Stimulated activated CD8-positive, alpha-beta memory T cell treated with anti-CD3 and anti-CD28 coated beads, Interleukin-12 subunit alpha, Interleukin-12 subunit beta, amount 100 ng/mL, for 1 hour (primary cell): ENCODE measurements around the gene NOXA1.
"Not testable (repeated sequence)": the region's sequence is repeated elsewhere in the genome, so short reads cannot be mapped to it uniquely, and the experiment has no call there.

Experiments
- DNase-seq: peaks from one replicate; pipeline ENCODE4 v3.0.0-alpha.2; 2020; ENCODE audit warnings: low read depth

The NOXA1 gene

DNA sequence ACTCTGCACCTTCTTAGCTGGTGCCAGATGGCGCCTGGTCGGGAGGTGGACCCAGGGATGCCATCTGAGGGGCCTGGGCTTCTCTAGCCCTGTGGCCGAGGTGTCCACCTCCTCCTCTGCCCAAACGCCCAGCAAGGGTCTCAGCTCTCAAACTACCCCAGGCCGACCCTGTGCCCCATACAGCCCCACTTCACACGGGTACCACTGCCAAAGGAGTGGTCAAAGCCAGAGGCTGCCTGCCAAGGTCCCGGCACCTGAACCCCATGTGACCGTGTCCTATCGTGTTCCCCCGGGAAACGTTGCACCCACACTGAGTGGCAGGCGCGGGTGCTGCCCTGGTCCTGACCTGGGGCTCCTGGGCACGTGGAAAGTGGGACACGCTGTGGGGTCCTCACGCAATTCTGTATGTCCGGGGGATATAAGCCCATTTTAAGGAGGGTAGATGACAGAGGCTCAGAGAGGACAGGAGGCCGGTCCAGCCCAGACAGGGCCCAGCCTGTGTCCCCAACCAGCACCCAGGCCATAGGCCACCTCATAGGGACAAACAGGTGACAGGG is 16.0 kb downstream of the NOXA1 start:
- no peak for DNase-seq

DNA sequence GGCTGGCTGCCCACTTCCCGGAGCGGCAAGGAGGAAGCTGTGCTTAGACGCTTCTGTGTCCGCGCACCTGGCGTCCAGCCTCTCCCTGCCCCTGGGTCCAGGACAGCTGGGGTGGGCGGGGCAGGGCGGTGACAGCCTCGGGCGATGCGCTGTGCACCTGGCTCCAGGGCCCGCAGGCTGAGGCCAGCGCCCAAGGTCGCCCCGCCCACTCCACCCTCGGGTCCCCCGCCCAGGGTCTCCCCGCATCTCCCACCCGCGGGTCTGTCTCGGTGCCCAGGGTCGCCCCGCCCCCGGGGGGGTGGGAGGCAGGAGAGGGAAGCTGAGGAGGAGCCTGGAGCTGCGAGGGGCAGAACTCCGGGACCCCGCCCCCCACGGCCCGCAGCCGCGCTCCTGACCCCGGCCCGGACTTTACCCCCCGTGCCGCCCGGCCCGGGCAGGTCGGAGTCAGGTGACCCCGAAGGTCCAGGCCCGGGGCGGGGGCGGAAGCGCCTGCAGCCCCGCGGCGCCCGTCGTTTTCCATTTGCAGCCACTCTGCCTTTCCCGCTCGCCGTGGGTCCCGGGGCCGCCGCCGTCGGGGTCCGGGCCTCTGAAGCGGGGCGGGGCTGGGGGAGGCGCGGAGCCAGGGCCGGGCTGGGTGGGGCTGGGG is 18.2 kb downstream of the NOXA1 start, which contains the start of gene ENTPD8:
ENTPD8 (minus strand) TSS at position 69 of the 646 bp plus-strand sequence. CDS start 3,072 bp downstream, outside the sequence.
- no peak for DNase-seq

DNA sequence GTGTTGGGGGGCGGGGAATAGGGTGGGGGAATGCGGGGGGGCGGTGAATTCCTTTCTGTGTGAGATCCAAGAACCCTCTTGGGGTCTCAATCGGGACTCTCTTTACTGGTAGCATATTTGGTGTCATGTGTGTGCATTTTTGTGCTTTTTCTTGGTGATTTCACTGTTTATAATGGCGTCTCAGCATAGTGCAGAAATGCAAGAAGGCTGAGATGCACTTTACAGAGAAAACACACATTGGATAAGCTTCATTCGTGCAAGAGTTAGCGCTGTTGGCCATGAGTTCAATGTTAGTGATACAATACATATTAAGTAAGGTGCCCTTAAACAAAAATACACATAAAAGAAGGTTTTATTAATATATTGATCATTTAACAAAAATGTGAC is 18.7 kb downstream of the NOXA1 start:
- no peak for DNase-seq

DNA sequence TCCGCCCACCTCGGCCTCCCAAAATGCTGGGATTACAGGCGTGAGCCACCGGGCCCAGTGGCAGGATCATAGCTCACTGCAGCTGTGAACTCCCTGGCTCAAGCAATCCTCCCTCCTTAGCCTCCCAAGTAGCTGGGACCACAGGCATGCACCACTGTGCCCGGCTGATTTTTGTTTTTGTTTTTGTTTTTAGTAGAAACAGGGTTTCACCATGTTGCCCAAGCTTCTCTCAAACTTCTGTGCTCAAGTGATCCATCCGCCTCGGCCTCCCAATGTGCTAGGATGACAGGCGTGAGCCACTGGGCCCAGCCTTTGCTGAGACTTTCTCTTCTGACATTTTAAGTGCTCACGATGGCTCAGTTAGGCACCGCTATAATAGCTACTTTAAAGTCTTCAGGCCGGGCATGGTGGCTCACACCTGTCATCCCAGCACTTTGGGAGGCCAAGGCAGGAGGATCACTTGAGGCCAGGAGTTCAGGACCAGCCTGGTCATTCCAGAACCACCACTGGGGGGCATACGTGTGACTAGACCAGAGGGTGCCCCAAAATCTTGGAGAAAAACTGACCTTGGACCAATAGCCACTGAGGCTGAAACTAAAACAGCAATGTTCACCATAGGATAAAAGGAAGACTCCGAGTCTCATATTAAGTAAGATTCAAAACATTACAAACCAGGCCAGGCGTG is 21.1 kb downstream of the NOXA1 start:
- DNase-seq: no peak

DNA sequence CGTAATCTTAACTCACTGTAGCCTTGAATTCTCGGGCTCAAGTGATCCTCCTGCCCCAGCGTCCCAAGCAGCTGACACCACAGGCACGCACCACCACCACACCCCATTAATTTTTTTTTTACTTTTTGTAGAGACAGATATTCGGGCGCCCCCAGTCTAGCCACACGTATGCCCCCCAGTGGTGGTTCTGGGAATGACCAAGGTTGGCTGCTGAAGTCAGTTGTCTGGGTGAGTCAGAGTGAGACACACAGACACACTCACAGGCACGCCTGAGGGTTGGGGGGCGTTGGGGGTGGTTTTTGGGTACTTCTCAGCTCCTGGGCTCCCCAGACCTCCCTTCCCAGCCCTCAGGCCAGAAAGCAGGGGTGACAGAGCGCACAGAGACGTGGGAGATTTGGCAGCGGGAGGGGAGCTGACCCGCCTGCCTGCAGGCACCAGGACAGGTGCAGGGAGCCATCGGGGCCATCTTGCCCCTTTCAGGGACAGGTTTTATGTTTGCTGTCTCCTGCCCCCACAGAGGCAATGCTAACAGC is 22.1 kb downstream of the NOXA1 start:
- DNase-seq: peak; percentile 77

DNA sequence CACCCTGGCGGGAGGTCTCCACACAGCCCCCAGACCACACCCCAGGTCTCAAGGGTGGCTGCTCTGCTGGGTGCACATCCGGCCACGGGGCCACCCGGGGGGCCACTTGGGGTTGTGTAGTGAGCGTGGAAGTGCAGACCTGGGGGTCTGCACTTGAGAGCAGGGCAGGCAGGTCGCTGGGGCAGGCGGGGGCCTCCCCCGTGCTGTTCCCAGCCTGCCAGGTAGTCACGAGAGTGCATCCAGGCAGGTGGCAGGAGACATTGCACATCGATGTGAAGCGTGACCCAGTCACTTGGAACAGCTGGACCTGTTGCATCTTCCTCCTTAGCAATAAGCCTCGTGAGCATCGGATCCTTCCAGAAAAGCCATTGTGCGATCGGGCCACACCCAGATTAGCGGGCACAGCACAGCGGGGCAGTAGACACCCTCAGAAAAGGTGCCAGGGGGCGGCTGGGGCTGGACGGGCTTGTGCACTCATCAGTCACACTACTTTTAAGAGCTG is 22.8 kb downstream of the NOXA1 start:
- DNase-seq: no peak

DNA sequence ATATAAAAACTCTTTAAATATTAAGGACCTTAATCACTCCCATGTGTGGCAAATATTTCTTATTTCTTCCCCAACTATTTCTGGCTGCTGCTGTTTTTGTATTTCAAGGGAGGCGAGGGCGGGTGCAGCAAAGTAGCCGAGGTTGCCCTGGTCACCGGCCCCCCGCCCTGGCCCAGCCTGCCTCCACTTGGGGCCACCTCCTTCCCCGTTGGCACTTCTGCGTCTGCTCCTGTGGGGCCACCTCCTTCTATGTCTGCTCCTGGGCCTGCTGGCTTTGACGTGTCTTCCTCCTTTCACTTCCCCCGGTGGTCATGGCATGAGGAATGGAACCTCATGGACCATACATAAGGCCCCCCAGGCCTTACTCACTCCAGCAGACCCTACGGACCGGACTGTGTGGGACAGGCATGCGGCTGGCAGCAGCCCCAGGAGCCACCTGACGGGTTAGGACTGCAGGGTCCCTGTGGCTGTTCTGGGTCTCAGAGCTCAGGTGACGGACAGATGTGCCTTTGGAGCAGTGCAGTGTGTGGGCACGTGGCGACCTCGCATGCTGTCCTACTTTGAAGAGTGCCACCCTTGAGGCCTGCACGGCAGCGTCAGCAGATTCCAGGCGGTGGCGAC is 23.8 kb downstream of the NOXA1 start:
- DNase-seq: no peak

DNA sequence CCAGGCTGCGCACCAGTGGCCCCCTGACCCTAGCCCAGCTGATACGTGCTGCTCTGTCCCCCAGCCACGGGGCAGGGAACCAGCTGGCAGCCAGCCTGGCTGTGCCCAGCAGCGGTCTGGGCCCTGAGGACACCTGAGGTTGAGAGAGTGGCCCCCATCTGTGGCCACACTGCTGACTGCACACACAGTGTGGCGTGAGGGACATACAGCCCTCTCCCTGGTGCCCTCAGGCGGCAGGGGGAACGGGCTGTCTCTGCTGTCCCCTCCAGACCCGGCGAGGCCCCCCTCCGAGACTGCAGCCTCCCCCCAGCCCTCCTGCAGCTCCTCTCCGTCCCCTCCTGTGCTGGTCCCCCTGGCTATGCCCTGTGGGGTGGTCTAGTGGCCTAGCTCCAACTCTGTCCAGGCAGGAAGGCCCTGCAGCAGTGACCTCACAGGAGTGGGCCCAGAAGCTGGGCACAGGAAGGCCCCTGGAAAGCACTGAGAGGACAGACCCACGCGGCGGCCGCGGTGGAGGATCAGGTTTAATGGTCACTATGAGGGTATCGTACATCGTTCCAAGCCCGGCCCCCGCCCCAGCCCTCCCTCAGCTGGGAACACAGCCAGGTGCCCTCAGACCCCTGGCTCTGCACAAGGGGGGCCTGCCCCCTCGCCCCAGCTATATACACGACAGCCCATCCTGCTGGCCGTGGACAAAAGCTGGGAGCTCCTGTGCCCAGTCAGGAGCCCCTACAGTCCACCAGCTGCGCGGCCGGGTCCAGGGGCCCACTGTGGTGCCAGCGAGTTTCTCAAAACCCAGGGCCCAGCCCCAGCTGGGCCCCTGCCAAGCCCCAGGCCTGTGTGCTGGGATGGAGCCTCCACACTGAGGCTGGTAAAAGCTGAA is 24.8 kb downstream of the NOXA1 start:
- no peak for DNase-seq

DNA sequence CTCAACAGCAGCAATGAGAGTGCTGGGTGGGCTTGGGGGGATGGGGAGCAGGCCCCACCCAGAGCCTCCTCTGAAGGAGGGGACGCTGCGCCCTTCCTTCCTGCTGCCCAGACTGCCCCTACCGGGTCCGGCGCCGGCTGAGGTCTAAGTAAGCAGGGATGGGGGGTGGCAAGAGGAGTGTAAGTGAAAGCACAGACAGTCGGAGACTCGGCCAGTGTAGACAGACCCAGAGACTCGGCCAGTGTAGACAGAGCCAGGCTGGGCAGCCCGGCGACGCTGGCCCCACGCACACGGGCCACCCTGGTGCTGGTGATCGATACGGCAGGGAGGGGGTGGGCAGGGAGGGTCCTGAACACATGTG is 25.4 kb downstream of the NOXA1 start:
- DNase-seq: no peak

DNA sequence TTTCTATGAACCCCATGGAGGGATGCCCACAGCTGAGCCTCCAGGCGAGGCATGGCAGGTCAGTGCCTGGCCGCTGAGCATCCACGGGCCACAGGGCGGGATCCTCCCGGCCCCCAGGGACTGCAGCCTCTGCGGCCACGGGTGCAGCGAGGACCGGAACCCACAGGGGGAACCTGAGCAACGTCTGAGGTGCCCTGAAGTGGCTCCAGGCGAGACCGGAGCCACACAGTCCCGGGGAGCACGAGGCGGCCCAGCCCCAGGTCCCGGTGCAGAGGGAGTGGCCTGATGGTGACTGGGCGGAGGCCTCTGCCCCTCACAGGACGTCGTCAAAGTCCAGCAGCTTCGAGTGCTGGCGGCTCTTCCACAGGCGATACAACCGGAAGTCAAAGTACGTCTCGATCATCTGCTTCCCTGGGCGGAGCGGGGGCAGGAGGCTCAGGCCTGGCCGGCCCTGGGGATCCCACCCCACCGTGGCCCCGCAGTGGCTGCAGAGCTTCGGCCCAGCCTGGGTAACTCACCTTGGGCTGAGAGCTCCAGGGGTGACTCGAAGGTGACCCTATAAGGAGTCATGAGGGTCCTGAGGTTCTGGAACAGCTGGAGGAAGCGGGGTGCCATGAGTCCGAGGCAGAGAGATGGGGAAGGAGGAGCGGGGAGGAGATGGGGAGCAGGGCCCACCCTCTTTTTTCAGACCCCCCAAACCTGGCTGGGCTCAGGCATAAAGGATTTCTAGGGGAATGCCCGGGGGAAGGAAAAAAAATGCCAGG is 26.1 kb downstream of the NOXA1 start:
- no peak for DNase-seq

DNA sequence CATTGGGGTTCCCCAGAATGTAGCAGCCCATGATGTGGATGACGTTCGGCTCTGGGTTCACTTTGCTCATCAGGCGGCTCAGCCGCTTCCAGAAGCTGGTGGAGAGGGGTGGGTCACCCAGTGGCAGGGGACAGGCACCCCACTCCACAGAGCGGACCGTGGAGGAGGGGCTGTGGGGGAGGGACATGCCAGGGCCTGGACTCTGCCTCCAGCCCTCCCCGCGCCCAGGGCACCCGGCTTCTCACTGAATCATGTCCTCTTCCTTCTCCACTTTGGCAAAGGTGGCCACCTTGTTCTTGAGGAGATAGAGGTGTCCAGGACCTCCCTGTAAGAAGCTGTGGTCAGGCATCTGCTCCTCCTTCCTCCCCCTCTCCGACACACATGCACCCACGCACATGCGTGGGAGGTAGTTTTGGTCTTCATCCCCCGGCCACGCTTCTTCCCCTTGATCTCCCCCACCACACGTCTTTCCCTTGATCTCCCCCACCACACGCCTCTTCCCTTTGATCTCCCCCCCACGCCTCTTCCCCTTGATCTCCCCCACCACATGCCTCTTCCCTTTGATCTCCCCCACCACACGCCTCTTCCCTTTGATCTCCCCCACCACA is 26.8 kb downstream of the NOXA1 start:
- peak; percentile 46 for DNase-seq

DNA sequence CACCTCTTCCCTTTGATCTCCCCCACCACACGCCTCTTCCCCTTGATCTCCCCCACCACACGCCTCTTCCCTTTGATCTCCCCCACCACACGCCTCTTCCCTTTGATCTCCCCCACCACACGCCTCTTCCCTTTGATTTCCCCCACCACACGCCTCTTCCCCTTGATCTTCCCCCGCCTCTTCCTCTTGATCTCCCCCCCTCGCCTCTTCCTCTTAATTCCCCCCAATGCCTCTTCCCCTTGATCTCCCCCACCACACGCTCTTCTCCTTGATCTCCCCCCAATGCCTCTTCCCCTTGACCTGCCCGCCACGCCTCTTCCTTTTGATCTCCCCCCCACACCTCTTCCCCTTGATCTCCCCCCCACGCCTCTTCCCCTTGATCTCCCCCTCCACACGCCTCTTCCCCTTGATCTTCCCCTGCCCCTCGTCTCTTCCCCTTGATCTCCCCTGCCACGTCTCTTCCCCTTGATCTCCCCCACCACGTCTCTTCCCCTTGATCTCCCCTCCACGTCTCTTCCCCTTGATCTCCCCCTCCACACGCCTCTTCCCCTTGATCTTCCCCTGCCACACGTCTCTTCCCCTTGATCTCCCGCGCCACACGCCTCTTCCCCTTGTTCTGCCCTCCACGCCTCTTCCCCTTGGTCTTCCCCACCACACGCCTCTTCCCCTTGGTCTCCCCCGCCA is 27.5 kb downstream of the NOXA1 start:
- peak; percentile 20 for DNase-seq

DNA sequence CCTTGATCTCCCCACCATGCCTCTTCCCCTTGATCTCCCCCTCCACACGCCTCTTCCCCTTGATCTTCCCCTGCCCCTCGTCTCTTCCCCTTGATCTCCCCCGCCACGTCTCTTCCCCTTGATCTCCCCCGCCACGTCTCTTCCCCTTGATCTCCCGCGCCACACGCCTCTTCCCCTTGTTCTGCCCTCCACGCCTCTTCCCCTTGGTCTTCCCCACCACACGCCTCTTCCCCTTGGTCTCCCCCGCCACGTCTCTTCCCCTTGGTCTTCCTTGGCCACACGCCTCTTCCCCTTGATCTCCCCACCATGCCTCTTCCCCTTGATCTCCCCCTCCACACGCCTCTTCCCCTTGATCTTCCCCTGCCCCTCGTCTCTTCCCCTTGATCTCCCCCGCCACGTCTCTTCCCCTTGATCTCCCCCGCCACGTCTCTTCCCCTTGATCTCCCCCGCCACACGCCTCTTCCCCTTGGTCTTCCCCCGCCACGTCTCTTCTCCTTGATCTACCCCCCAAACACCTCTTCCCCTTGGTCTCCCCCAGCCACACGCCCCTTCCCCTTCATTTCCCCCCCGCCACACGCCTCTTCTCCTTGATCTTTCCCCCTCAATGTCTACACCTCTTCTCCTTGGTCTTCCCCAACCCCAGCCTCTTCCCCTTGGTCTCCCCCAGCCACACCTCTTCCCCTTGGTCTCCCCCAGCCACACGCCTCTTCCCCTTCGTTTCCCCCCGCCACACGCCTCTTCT is 28.2 kb downstream of the NOXA1 start:
- DNase-seq: not testable (repeated sequence)

DNA sequence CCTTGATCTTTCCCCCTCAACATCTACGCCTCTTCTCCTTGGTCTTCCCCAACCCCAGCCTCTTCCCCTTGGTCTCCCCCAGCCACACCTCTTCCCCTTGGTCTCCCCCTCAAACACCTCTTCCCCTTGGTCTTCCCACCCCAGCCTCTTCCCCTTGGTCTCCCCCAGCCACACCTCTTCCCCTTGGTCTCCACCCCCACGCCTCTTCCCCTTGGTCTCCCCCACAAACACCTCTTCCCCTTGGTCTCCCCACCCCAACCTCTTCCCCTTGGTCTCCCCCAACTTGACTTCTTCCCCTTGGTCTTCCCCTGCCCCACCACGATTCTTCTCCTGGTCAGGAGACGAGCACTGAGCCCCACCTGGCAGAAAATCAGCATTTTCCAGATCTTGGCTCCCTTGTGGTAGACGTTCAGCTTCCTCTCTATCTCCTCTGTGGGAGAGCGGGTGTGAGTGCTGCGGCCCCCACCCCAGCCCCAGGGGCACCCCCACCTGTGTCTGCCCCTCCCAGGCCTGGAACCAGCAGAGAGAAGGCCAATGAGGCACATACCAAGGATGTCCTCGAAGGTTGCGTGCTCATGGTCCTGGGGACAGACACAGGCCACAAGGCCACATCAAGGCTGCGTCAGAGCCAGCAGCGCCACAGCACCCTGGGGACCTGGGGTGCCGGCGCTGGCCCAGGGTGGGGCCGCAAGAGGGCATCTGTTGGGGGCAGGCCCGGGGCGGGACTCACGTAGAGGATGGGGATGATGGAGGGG is 29.0 kb downstream of the NOXA1 start:
- DNase-seq: no peak

DNA sequence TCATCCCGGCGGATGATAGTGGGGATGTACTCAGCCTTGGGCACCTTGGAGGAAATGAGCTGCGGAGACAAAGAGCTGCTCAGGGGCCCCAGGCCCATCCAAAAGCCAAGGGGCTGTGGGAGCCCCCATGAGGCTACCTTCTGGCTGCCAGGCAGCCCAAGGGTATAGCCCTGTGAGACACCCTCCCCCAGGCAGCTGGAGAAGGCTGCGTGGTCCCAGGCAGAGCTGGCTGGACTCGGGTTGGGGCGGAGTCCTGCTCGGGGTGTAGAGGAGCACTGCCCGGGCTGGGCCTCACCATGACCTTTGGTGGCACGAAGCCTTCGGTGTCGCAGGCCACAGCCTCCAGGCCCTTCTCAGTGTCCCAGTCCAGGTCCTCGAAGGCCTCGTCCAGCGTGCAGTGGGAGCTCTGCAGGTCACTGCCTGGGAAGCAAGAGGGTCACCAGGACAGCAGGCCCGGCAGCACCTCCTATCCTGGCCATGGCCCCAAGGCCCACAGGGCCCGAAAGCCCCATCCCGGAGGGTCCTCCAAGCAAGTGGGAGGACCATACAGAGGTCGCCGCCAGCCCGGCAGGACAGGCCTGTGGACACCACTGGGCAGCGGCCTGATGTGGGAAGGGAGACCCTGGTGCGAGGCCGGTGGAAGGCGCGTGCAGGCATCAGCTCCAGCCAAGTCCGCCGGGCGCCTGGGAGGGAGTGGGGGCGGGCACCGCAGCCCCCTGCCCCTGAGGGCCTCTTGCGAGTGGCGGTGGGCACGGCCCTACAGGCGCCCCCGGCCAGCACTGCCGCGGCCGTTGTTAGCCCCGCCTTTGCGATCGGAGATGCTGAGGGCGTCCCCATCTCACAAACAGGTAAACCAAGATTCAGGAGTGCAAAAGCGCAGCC is 29.8 kb downstream of the NOXA1 start:
- DNase-seq: no peak

DNA sequence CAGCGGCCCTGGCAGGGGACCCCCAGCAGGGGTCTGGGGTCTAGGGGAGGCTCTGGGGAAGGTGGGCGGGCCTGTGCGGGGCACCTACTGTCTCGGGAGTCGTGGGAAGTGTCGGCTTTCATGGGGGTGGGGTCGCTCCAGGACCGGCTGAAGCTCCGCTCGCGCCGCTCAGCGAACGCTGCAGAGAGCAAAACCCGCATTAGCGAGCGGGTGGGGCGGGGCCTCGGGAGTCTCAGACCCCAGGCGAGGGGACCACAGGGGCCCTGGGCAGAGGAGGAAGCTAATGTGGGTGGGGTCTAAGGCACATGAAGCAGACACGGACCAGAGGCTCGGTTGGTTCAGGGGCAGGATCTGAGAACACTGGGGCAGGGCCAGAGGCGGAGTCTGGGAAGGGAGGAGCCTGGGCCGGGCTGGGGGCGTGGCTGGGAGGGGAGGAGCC is 30.5 kb downstream of the NOXA1 start:
- no peak for DNase-seq

DNA sequence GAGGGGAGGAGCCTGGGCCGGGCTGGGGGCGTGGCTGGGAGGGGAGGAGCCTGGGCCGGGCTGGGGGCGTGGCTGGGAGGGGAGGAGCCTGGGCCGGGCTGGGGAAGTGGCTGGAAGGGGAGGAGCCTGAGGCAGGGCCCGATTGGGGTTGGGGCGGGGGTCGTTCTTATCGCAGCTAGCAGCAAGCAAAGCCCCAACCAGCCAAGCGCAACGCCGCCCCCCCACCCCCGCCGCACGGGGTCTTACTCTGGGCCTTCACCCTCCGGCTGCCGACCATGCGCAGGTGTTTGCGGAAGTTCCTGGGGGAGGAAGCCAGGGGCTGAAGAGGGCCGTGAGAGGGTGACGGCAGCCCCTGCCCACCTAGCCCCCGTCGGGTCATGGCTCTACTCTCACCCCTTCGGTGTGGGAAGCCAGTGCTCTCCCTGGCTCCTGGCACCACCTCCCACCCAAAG is 31.0 kb downstream of the NOXA1 start:
- no peak for DNase-seq
